ENCODE data around the gene CLPTM1L.
"Not testable (repeated sequence)": the region's sequence is repeated elsewhere in the genome, so short reads cannot be mapped to it uniquely, and the experiment has no call there.

Gene CLPTM1L

GRCh38 chr5:1380011-1380817 lies 35.3 kb upstream of the CLPTM1L start:
- DNase-seq (ENCODE audit: low read depth), result peak; percentile 33

GRCh38 chr5:1378866-1379659 lies 34.2 kb upstream of the CLPTM1L start:
- DNase-seq (ENCODE audit: low read depth), result no peak

- DNase-seq (ENCODE audit: low read depth), result no peak
Measured at GRCh38 chr5:1378096-1378495, 33.2 kb upstream of the CLPTM1L start.

GRCh38 chr5:1376981-1377380 lies 32.1 kb upstream of the CLPTM1L start:
- no peak for DNase-seq (ENCODE audit: low read depth)

- DNase-seq (ENCODE audit: low read depth), result no peak
Measured at GRCh38 chr5:1375871-1376810, 31.2 kb upstream of the CLPTM1L start.

GRCh38 chr5:1374679-1375055 lies 29.8 kb upstream of the CLPTM1L start:
- no peak for DNase-seq (ENCODE audit: low read depth)

- DNase-seq (ENCODE audit: low read depth), result no peak
Measured at GRCh38 chr5:1374030-1374678, 29.3 kb upstream of the CLPTM1L start.

- not testable (repeated sequence) for DNase-seq (ENCODE audit: low read depth)
Measured at GRCh38 chr5:1371972-1372342, 27.1 kb upstream of the CLPTM1L start.

GRCh38 chr5:1371218-1371971 lies 26.5 kb upstream of the CLPTM1L start:
- DNase-seq (ENCODE audit: low read depth), result no peak

- DNase-seq (ENCODE audit: low read depth), result no peak
Measured at GRCh38 chr5:1370006-1370405, 25.1 kb upstream of the CLPTM1L start.

- no peak for DNase-seq (ENCODE audit: low read depth)
Measured at GRCh38 chr5:1368756-1369155, 23.9 kb upstream of the CLPTM1L start.

- DNase-seq (ENCODE audit: low read depth), result no peak
Measured at GRCh38 chr5:1368236-1368635, 23.3 kb upstream of the CLPTM1L start.

- no peak for DNase-seq (ENCODE audit: low read depth)
Measured at GRCh38 chr5:1367149-1367548, 22.2 kb upstream of the CLPTM1L start.

- DNase-seq (ENCODE audit: low read depth), result no peak
Measured at GRCh38 chr5:1366514-1366913, 21.6 kb upstream of the CLPTM1L start.

GRCh38 chr5:1364211-1364610 lies 19.3 kb upstream of the CLPTM1L start:
- DNase-seq (ENCODE audit: low read depth), result no peak

- DNase-seq (ENCODE audit: low read depth), result no peak
Measured at GRCh38 chr5:1363581-1363980, 18.7 kb upstream of the CLPTM1L start.

GRCh38 chr5:1363160-1363559 lies 18.3 kb upstream of the CLPTM1L start:
- DNase-seq (ENCODE audit: low read depth), result no peak

- no peak for DNase-seq (ENCODE audit: low read depth)
Measured at GRCh38 chr5:1362242-1363015, 17.5 kb upstream of the CLPTM1L start.

GRCh38 chr5:1360861-1361260 lies 16.0 kb upstream of the CLPTM1L start:
- DNase-seq (ENCODE audit: low read depth), result no peak

GRCh38 chr5:1360367-1360766 lies 15.5 kb upstream of the CLPTM1L start:
- not testable (repeated sequence) for DNase-seq (ENCODE audit: low read depth)
